Activated gamma-delta T cell treated with anti-CD3 and anti-CD28 coated beads, Interleukin-2, amount 50 U/mL, for 16 hours (primary cell): ENCODE data around the gene ZAR1L.

Experiments used
- DNase-seq: peaks from one replicate; pipeline ENCODE4 v3.0.0-alpha.2; 2020; ENCODE audit warnings: low read depth

The ZAR1L gene

GRCh38 chr13:32302461-32302860, 12.7 kb downstream of the ZAR1L start:
- DNase-seq, result no peak

- no peak for DNase-seq
These were observed 14.2 kb downstream of the ZAR1L start for GRCh38 chr13:32300920-32301319.

- no peak for DNase-seq
These were observed 14.8 kb downstream of the ZAR1L start for GRCh38 chr13:32300406-32300805.

GRCh38 chr13:32299893-32300292, 15.3 kb downstream of the ZAR1L start:
- DNase-seq, result no peak

- DNase-seq, result no peak
These were observed 16.5 kb downstream of the ZAR1L start for GRCh38 chr13:32298695-32299094.

GRCh38 chr13:32297206-32297605, 18.0 kb downstream of the ZAR1L start:
- DNase-seq, result no peak

- DNase-seq, result no peak
These were observed 29.6 kb downstream of the ZAR1L start for GRCh38 chr13:32285633-32285965.

- DNase-seq, result no peak
These were observed 30.1 kb downstream of the ZAR1L start for GRCh38 chr13:32284927-32285632.

GRCh38 chr13:32282096-32282711, 33.0 kb downstream of the ZAR1L start:
- no peak for DNase-seq

GRCh38 chr13:32281096-32281495, 34.1 kb downstream of the ZAR1L start:
- DNase-seq, result no peak

GRCh38 chr13:32278426-32278825, 36.7 kb downstream of the ZAR1L start:
- no peak for DNase-seq

GRCh38 chr13:32277839-32278238, 37.3 kb downstream of the ZAR1L start:
- no peak for DNase-seq

GRCh38 chr13:32272021-32272683, 43.0 kb downstream of the ZAR1L start:
- DNase-seq, result no peak

- peak; percentile 14 for DNase-seq
These were observed 47.2 kb downstream of the ZAR1L start for GRCh38 chr13:32267836-32268439.

- no peak for DNase-seq
These were observed 49.0 kb downstream of the ZAR1L start for GRCh38 chr13:32266130-32266529.

- no peak for DNase-seq
These were observed 49.4 kb downstream of the ZAR1L start for GRCh38 chr13:32265726-32266125.

GRCh38 chr13:32264407-32264806, 50.8 kb downstream of the ZAR1L start:
- DNase-seq, result no peak

- no peak for DNase-seq
These were observed 52.5 kb downstream of the ZAR1L start for GRCh38 chr13:32262619-32263018.

- DNase-seq, result no peak
These were observed 53.0 kb downstream of the ZAR1L start for GRCh38 chr13:32262165-32262564.

- no peak for DNase-seq
These were observed 53.6 kb downstream of the ZAR1L start for GRCh38 chr13:32261567-32261966.

- no peak for DNase-seq
These were observed 56.0 kb downstream of the ZAR1L start for GRCh38 chr13:32259116-32259515.

GRCh38 chr13:32257649-32258048, 57.5 kb downstream of the ZAR1L start:
- DNase-seq, result no peak

- no peak for DNase-seq
These were observed 58.9 kb downstream of the ZAR1L start for GRCh38 chr13:32256243-32256642.
